HG02938 (cell line): ENCODE data around the gene FAM200B.
A peak's percentile ranks its signal among the peaks of the same experiment; 100 is the strongest.

Source experiments
- ATAC-seq: cut with Tn5 transposase; IDR thresholded peaks from one replicate; pipeline ENCODE4 v1.9.1; 2021; ENCODE audit warnings: mild to moderate bottlenecking, moderate library complexity; ENCODE audit not compliant: unreplicated experiment

FAM200B gene

DNA sequence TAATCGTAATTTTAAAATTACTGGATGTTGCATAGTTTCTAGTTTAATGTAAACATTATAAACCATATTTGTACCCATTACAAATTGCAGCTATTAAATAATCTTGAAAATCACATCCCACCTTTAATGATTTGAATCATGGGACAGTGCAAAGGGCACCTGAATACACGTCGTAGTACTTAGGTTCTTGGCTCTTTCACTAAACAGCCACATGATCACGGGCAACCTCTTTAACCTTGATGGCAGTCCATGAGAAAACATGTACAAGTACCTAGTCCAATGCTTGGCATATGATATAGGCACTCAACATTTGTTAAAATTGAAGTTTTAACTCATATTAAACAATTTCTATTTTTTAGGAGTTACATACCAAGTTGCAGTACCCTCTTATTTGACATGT, 14.6 kb upstream of the FAM200B start:
- no peak for ATAC-seq

DNA sequence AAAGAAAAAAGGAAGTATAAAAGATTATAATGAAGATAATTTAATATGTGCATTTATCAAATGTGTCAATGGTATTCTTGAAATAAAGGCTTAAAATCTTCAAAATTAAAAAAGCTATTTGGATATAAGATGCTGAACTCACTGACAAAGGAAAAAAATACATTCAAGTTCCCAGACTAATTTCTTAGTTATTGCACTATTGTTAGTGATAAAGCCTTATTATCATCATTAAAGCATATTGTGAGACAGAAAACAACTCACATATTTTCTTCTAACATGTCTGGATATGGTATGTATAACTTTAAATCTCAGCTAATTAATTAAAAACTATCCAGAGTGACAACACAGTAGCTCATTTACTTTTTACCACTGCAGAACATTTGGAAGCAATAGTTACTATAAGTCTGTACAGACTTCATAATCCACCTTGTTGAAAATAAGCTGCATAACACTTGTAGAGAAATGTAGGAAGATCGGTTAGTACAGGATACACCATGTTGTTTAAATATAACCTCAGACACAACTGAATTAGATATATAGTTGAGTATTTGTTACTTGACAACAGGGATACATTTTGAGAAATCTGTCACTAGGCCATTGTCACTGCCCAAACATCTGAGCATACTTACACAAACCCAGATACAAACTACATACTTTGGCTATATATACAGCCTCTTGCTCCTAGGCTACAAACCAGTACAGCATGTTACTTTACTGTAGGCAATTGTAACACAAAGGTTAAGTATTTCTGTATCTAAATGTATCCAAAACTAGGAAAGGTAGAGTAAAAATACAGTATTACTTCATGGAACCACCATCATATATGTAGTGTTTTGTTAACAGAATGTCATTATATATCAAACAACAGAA, 12.8 kb upstream of the FAM200B start:
- ATAC-seq = no peak

DNA sequence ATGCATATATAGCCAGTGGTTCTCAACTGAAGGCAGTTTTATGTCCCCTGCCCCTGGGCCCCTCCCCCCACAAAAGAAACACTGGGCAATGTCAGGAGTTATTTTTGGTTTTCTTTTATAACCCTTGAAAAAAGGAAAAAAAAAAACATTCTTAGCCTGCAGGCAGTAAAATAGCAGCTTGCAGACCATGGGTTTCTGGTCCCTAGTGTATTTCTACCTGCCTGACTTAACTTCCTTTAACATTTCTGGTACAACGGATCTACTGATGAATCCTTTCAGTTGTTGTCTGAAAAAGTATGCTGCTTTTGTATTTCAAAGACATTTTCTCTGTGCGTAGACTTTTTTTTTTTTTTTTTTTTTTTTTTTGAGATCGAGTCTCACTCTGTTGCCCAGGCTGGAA, 11.1 kb upstream of the FAM200B start:
- ATAC-seq = no peak

DNA sequence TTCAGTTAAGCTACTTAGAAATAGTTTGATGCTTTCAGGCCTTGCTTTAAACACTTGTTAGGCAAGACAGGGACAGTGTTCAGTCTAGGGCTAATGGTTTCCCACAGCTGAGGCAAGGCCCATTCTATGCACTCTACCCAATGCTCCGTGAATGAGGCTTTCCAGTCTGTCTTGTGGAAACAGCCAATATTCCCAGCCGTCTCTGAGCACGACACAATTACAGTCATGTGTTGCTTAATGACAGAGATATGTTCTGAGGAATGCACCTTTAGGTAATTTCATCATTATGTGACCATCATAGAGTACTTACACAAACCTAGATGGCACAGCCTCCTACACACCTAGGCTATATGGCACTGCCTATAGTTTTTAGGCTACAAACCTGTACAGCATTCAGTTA, 9.5 kb upstream of the FAM200B start:
- no peak for ATAC-seq

DNA sequence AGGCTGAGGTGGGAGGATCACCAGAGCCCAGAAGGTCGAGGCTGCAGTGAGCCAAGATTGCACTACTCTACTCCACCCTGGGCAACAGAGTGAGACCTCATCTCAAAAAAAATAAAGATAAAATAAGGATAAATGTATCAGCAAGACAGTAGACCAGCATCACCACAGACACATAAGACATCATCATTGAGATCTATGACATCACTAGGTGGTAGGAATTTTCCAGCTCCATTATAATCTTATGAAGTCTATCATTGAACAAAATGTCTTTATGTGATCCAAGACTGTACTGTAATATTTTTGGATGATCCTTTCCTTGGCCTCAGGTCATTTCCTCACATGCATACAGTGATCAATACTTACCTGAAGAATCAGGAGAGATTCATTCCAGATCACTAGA, 8.3 kb upstream of the FAM200B start:
- no peak for ATAC-seq

DNA sequence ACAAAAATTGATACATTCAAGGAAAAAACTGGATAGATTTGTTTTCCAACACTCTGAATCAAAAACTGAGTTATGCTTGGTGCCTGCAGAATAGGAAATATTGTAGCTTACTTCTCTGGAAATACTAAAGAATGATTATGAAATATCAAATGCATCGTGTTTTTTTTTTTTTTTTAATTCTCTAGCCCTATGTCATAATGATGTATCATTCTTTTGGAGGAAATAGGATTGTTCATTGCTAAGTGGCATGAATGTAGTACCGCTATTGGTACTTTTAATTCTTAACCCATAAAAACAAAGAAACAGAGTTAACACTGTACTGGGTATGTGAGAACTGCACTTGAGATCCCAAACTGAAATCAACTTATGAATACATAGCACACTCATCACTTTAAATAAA, 7.6 kb upstream of the FAM200B start:
- no peak for ATAC-seq

DNA sequence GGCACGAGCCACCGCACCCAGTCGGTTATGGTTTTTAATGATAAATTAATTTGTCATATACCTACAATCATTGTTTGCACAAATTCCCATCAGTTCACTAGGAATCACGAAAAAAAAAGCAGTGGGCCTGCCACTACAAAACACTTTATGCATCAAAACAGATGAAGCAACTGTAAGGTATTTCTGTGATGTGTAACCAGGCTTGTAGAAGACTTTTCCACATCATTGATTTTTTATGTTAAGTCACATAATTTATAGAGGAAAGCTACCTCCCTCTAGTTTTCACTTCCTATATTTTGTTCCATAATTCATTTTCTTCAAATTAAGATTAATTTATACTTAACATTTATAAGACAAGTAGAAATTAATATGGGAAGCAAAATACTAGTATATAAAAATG, 6.7 kb upstream of the FAM200B start:
- no peak for ATAC-seq

DNA sequence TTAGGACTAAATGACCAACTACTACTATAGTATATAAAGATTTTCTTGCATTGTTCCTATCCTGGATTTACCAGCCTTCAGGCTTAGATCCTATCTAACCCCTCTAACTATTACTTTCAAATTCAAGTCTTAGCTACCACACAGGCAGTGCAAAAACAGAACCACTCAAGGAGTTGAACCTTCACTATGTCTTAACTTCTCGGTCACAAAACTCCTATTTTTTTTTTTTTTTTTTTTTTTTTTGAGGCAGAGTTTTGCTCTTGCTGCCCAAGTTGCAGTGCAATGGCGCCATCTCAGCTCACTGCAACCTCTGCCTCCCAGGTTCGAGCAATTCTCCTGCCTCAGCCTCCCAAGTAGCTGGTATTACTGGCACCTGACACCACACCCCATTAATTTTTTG, 6.3 kb upstream of the FAM200B start:
- no peak for ATAC-seq

DNA sequence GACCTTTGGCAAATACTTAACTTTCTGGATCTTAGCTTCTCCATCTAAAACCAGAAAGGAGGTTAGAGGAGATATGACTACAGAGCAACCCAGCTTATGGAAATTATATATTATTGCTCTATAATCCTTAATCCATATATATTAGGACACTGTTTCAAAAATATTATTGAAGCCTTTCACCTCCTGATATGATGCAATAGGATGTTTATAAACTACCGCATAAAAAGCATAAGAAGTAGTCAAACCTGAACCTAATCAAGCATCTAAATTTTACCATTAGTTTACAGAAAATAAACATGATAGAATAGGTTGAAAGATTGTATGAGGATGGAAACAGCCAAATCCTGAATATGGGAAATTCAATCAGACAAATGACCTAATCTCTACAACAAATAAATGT, 5.6 kb upstream of the FAM200B start:
- no peak for ATAC-seq

DNA sequence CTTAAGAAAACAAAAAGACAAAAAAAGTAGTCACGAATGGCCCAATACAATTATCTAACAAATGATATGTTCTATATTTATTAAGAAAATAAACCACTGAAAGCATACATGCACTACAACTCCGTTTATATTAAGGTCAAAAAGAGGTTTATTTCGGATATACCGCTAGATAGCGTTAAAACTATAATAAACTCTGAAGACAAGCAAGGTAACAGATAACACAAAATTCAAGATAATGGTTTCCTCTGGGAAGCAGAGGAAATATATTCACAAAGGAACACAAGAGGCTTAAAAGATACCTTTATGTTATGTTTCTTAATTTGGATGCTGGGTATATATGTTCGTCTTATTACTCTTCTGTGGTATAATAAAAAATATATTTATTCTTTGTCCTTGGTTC, 4.7 kb upstream of the FAM200B start:
- no peak for ATAC-seq

DNA sequence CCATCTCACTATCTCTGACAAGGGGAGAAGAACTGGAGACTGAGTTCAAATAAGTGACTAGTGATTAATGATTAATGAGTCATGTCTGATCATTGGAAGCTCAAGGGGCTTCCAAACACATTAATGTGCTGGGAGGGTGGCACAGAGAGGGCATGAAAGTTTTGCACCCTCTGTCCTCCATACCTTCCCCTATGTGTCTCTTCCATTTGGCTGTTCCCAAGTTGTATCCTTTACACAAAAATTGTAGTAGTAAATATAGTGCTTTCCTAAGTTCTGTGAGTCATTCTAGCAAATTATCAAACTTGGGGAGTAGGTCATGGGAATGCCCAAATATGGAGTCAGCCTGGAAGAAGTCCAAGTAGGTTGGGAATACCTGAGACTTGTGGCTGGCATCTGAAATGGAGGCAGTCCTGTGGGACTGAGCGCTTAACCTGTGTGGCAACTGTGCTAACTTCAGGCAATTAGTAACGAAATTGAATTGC, 4.1 kb upstream of the FAM200B start:
- no peak for ATAC-seq

DNA sequence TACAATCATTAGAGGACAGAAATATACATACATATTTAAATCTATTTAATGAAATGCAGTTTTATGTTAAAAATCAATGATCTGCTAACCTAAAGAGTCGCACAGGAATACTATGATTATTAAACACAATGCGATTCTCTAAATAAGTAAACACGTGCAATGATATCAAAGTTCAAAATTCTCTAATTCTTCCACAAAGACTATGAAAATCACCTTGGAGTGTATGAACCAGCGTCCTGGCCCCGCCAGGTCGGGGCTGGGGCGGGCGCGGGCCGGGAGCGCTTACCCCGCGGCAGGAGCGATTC, 608 bp upstream of the FAM200B start:
- ATAC-seq = no peak

DNA sequence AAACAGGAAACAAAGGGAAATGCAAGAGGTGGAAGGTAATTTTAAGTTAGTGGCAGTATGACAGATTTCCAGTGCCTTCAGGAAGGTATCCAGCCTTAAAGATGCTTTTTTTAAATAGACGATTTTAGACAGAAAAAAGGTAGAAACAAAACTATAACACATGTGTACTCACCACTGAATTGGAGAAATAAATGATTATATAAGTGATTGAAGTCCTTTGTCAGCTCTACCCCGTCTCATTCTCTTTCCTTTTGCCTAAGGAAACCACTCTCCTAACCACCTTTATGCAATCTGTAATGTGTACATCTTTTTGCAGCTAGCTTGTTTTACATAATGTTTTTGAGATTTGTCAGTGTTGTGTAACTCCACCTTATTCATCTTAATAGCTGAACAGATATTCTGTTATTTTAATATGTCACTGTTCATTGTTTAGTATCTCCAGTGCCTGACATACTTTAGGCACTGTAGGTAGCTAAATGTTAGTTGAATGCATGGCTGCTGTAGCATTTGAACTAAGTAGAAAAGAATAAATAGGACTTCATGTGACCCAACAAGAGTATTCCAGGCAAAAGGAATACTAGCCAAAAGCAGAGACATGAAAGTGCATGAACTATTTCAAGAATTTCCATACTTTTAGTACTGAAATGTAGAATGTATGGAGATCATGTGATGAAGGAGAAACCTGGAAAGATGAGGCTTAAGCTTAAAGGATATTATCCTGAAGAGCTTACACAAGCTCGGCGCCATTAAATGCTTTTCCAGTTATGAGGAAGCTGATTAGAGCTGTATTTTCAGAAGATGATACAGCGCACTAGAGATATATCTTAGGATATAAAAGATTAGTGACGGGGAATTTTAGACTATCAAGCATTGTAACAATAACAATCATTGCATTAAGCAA, 865 bp downstream of the FAM200B start:
- ATAC-seq = peak; percentile 3

DNA sequence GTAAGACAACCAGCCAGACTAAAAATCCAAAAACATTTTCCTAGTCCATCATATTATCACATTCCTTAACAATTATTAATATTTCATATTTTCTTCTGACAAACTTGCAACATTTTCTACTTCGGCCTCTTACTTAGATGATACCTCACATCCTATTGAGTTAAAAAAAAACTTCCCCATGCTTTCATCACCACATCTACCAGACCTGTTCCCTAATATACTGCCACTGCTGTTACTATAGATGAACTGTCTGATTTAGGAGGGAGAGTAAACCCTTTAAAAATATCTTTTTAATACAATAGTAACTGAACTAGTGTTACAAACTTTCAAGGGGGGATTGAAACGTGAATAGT, 1.5 kb downstream of the FAM200B start:
- ATAC-seq = no peak

DNA sequence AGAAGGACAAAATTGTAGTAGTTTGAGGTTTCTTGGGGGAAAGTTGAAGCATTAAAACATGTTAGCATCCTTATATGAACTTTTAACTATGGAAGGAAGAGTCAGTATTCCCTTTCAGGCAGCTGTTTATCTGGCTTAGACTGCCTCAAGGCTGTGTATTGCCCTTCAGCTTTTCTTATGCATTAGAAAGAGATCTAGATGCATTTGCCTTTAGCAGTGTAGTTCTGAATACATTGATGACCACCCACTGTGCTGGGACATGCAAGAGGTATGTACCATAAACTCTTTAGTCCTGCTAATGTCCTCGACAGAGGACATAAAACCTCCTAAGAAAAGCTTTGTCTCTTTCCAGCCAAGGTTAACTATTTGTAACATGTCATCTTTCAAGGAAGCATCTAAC, 2.9 kb downstream of the FAM200B start:
- no peak for ATAC-seq

DNA sequence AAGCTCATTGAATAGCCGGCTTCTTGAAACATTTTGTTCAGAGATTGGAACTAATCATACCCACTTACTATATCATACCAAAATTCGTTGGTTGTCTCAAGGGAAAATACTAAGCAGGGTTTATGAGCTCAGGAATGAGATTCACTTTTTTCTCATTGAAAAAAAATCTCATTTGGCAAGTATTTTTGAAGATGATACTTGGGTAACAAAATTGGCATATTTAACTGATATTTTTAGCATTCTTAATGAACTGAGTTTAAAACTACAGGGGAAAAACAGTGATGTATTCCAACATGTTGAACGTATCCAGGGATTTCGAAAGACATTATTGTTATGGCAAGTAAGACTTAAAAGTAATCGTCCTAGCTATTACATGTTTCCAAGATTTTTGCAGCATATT, 6.4 kb downstream of the FAM200B start:
- ATAC-seq = no peak

DNA sequence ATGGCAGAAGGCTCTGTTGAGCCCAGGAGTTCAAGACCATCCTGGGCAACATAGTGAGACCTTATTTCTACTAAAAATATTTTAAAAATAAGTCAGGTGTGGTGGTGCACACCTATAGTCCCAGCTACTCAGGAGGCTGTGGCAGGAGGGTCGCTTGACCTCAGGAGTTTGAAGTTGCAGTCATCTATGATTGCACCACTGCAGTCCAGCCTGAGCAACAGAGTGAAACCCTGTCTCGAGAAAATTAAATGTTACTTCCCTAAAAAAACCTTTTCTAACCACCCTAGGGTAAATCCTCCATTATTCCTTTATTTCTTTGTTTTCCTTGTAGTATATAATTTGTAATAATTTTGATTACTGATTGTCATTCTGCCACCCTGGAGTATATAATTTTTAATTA, 7.9 kb downstream of the FAM200B start:
- no peak for ATAC-seq

DNA sequence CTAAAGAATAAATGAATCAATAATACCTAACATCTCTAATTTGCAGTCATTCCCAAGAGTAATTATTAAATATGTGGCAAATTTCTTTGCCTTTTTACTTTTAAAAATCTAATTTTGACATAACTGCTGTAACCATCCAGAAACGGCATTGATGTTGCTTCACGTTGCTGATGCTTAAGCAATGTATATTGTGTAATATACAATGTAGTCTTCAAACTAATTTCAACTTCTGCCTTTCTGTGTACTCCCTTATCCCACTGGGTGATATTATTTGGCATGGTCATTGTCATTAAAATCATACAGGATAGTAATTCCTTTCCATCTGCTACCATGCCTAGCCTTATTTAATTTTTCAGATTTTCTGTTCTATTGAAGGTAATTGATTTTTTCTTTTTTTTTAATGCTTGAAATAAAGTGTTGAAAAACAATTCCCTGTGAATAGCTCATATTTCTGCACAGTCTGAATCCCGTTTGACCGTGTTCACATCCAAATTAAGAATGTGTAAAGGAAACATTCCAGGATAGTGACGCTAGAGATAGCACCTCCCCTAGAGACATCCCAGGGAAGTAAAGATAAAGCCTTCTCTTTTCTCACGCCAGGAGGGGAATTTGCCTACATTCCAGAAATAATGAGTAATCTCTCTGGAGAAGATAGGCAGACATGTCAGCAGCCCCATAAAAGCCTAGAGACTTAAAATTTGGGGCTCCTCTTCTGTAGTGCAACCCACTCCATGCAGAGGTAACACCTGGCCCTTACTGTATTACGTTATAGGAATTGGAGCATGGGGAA, 8.6 kb downstream of the FAM200B start:
- no peak for ATAC-seq

DNA sequence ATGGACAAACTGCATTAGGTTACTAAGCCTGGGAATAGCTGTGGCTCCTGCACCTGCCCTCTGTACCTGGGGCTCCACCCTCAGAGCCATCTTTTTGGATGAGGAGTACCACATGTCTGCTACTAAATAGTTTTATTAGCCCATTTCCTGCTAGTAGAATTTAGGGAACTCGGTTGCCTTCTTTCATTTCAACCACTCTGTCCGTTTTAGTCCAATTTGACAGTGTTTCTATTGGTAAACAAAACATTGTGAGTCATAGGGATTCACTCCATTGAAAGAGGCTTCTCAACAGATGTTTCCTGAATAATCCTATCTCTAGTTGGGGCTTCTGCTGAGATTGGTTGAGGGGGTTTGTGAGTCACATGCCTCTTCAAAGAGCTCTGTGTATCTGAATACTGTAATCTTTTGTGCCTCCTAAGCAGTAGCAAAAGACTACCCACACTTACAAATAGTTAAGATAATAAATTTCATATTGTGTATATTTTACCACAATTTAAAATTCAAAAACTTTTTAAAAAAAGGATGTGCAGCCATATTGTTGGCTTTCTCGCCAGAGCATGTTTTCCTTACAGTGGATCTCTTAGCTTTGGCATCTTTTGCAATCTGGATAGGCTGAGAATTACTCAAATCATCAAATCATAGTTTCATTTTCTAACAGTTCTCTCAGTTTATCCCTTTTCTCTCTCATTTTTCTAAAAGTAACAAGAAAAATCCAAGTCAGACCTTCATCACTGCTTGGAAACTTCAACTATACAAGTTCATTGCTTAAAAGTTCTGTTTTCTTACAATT, 9.9 kb downstream of the FAM200B start:
- no peak for ATAC-seq

DNA sequence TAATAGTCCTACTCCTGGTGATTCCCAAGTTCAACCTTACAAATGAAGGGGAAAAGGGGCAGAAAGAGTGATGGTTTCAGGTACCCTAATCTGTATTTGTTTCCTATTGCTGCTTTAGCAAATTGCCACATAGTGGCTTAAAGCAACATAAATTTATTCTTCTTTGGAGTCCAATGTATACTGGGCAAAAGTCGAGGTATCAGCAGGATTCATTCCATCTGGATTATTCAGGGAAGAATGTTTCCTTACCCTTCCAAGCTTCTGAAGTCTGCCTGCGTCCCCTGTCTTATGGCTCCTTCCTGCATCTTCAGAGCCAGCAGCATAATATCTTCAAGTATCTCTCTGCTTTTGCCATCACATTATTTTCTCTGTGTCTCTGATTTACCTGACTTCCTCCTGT, 11.0 kb downstream of the FAM200B start:
- no peak for ATAC-seq

DNA sequence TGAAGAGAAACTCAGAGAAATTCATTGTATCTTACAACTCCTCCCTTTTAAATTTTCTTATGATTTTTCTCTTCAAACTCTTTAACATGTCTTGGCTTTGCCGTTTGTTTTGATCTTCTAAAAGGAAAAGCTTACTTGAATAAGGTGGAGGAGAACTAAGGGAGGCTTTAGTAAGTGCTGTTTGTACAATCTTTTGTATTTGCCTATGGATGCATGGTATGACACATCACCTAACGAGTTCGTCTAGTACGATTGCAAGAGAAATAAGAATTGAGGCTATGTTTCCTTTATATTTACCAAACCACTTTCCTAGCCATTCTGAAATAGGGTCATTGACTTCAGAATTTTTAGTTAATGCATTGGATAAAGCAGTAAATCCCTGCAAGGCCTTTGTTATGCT, 12.8 kb downstream of the FAM200B start:
- ATAC-seq = no peak
